ENCODE results near the gene RC3H2.
A peak's percentile ranks its signal among the peaks of the same experiment; 100 is the strongest.

RC3H2 gene

DNA sequence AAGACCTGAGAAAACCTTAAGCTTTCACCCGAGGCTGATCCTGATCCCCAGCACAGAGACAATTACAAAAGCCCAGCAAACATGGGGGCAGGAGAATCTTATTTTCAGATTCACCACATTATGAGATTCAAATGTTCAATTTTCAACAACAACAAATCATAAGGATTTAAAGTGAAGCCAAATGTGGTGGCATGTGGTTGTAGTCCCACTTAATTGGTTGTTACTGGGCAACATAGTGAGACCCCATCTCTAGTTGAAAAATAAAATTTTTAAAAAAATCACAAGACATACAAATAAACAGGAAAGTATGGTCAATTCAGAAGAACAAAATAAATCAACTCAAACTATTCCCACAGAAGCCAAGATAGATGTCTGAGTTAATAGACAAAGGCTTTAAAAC is 31.7 kb upstream of the RC3H2 start:
- DNase-seq (ENCODE audit: extremely low read depth, low read depth) = no peak
- TF ChIP-seq, protein P1, sequence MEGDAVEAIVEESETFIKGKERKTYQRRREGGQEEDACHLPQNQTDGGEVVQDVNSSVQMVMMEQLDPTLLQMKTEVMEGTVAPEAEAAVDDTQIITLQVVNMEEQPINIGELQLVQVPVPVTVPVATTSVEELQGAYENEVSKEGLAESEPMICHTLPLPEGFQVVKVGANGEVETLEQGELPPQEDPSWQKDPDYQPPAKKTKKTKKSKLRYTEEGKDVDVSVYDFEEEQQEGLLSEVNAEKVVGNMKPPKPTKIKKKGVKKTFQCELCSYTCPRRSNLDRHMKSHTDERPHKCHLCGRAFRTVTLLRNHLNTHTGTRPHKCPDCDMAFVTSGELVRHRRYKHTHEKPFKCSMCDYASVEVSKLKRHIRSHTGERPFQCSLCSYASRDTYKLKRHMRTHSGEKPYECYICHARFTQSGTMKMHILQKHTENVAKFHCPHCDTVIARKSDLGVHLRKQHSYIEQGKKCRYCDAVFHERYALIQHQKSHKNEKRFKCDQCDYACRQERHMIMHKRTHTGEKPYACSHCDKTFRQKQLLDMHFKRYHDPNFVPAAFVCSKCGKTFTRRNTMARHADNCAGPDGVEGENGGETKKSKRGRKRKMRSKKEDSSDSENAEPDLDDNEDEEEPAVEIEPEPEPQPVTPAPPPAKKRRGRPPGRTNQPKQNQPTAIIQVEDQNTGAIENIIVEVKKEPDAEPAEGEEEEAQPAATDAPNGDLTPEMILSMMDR (IDR thresholded peaks at IDR 0.05; ENCODE audit: low read depth, low read length) = no peak

GRCh38 chr9:122936464-122936863 is 31.3 kb upstream of the RC3H2 start:
- TF ChIP-seq, protein P1 (IDR thresholded peaks at IDR 0.05; ENCODE audit: low read depth, low read length) = no peak
- DNase-seq (ENCODE audit: extremely low read depth, low read depth) = no peak

GRCh38 chr9:122931226-122932121 is 26.3 kb upstream of the RC3H2 start, which contains the start of gene ZBTB26:
TSS of gene ZBTB26 (minus strand) at chr9:122931512. CDS start at chr9:122919934, 11,578 bp downstream.
- DNase-seq (ENCODE audit: extremely low read depth, low read depth) = peak; percentile 75
- TF ChIP-seq, protein P1 (IDR thresholded peaks at IDR 0.05; ENCODE audit: low read depth, low read length) = no peak

DNA sequence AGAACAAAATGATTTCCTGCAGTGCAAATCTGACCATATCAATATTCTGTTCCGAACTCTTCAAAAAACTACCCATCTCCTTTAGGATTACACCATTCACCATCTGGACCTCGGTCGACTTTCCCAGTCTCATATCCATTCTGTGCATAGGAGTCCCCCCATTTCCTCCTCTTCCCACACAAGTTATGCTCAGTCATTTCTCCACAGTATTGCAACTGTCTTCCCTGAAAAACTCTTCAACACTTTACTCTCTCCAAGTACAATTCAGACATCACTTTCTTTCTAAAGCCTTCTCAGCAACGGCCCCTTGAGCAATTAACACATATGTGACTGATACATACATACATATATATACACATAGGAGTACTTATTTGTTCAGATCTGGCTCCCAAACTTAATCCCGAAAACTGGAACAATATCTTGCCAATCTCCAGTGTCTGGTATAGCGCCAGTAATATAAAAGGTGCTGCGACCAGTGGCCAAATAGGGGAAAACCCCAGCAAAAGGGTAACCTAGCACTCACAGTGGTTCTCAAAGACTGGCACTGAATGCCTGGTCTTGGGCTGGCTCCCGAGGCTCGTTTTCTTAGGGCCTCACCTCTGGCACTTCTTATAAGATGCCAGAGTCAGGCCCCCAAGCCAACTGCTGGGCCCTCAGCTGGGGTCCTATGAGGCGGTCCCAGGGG is 25.5 kb upstream of the RC3H2 start:
- DNase-seq (ENCODE audit: extremely low read depth, low read depth) = no peak

GRCh38 chr9:122929796-122930354 is 24.7 kb upstream of the RC3H2 start:
- TF ChIP-seq, protein P1 (IDR thresholded peaks at IDR 0.05; ENCODE audit: low read depth, low read length) = no peak
- DNase-seq (ENCODE audit: extremely low read depth, low read depth) = no peak

More for the DNA sequence above, 25.5 kb upstream of the RC3H2 start:
- TF ChIP-seq, protein P1 (IDR thresholded peaks at IDR 0.05; ENCODE audit: low read depth, low read length) = no peak

GRCh38 chr9:122923947-122924346 is 18.8 kb upstream of the RC3H2 start:
- TF ChIP-seq, protein P1 (IDR thresholded peaks at IDR 0.05; ENCODE audit: low read depth, low read length) = no peak
- DNase-seq (ENCODE audit: extremely low read depth, low read depth) = no peak
